SK-N-SH (cell line): ENCODE results near the gene NEK6. TPM values are rescaled to one million over a fixed set of nuclear protein-coding genes. Genes with fewer than 3 reads are reported as not detected.

ENCODE experiments used
- CTCF ChIA-PET: fragments of 300-600, 350-600 bp; formaldehyde crosslinking; extraction: SDS; loops from one replicate; lab custom pipeline; 2021; lab: Yijun Ruan, JAX
- POLR2A ChIA-PET: fragments of 350-600 bp; sonication (Branson Sonifier 250); formaldehyde crosslinking; extraction: SDS; loops from one replicate; lab custom pipeline; 2020; ENCODE audit warnings: antibody characterized with exemption, inconsistent platforms; lab: Yijun Ruan, JAX
- DNase-seq: peaks from one replicate; pipeline ENCODE4 v3.0.0; 2012
- H2AFZ ChIP-seq: fragments of 200-600 bp; sonication (generic); 2 replicates; pipeline ENCODE4 v1.8.1; 2016; ENCODE audit warnings: antibody characterized with exemption, mild to moderate bottlenecking, low read depth
- H3F3A ChIP-seq: fragments of 200-600 bp; sonication (generic); replicated peaks from 2 replicates; pipeline ENCODE3; 2016; ENCODE audit warnings: antibody characterized with exemption, mild to moderate bottlenecking; ENCODE audit not compliant: insufficient read depth
- H3K27ac ChIP-seq, 2 experiments: fragments of 200-500 bp in 1 of 2; fragments of 200-600 bp in 1 of 2; sonication (Bioruptor generic) in 1 of 2; sonication (generic), shearing (Covaris generic) in 1 of 2; 2 replicates each; pipeline versions ENCODE4 v1.5.1 to v1.6.1; 2014 to 2016; ENCODE audit warnings: low read depth in 2 of 2, inconsistent platforms in 1 of 2, low read length in 1 of 2, mild to moderate bottlenecking in 1 of 2, mixed read lengths in 1 of 2
- H3K27me3 ChIP-seq: fragments of 200-600 bp; sonication (generic), shearing (Covaris generic); 2 replicates; pipeline ENCODE4 v1.6.1; 2016; ENCODE audit warnings: mixed run types; ENCODE audit not compliant: insufficient read depth
- H3K36me3 ChIP-seq, 2 experiments: fragments of 200-500 bp in 1 of 2; fragments of 200-600 bp in 1 of 2; sonication (Bioruptor generic) in 1 of 2; sonication (generic) in 1 of 2; replicated peaks in 1 of 2; 2 replicates each; pipeline versions ENCODE3 to v1.5.1; 2014 to 2016; ENCODE audit warnings: low read length in 1 of 2, mild to moderate bottlenecking in 1 of 2; ENCODE audit not compliant: insufficient read depth in 2 of 2, control insufficient read depth in 1 of 2
- H3K4me1 ChIP-seq, 2 experiments: fragments of 200-500 bp in 1 of 2; fragments of 200-600 bp in 1 of 2; sonication (Bioruptor generic) in 1 of 2; sonication (generic), shearing (Covaris generic) in 1 of 2; 2 replicates each; pipeline versions ENCODE4 v1.5.1 to v1.6.1; 2014 to 2016; ENCODE audit warnings: low read depth in 1 of 2, low read length in 1 of 2, mixed run types in 1 of 2; ENCODE audit not compliant: insufficient read depth in 2 of 2, control insufficient read depth in 1 of 2
- H3K4me2 ChIP-seq: fragments of 200-600 bp; sonication (generic), shearing (Covaris generic); 2 replicates; pipeline ENCODE4 v1.6.1; 2017; ENCODE audit warnings: mixed run types
- H3K4me3 ChIP-seq, 2 experiments: fragments of 200-500 bp in 1 of 2; fragments of 200-600 bp in 1 of 2; sonication (Bioruptor generic) in 1 of 2; sonication (generic), shearing (Covaris generic) in 1 of 2; 2 replicates each; pipeline versions ENCODE4 v1.5.1 to v1.8.1; 2014 to 2016; ENCODE audit warnings: low read depth in 2 of 2, inconsistent platforms in 1 of 2, low read length in 1 of 2, mild to moderate bottlenecking in 1 of 2, mixed read lengths in 1 of 2, moderate library complexity in 1 of 2
- H3K79me2 ChIP-seq: fragments of 200-600 bp; sonication (generic); 2 replicates; pipeline ENCODE4 v1.8.1; 2017; ENCODE audit warnings: mild to moderate bottlenecking; ENCODE audit not compliant: insufficient read depth
- H3K9ac ChIP-seq: fragments of 200-600 bp; sonication (generic); 2 replicates; pipeline ENCODE4 v1.6.1; 2017; ENCODE audit warnings: mixed run types
- H3K9me2 ChIP-seq: fragments of 200-600 bp; sonication (generic); 2 replicates; pipeline ENCODE4 v1.6.1; 2017; ENCODE audit warnings: mixed run types
- H3K9me3 ChIP-seq: fragments of 200-600 bp; sonication (generic); 2 replicates; pipeline ENCODE4 v1.6.1; 2017; ENCODE audit warnings: mixed run types, mild to moderate bottlenecking, moderate library complexity
- H4K20me1 ChIP-seq: fragments of 200-600 bp; sonication (generic); 2 replicates; pipeline ENCODE4 v1.6.1; 2017; ENCODE audit warnings: mild to moderate bottlenecking, mixed run types; ENCODE audit not compliant: insufficient read depth
- CTCF ChIP-seq: fragments of 200-600 bp; sonication (generic); IDR thresholded peaks from 2 replicates; pipeline ENCODE4 v1.6.1; 2017; ENCODE audit warnings: antibody characterized with exemption, mild to moderate bottlenecking, moderate library complexity
- EZH2phosphoT487 ChIP-seq: fragments of 200-600 bp; sonication (generic); IDR thresholded peaks from 2 replicates; pipeline ENCODE4 v1.6.1; 2017; ENCODE audit warnings: low read depth, mixed run types, mild to moderate bottlenecking, antibody characterized with exemption, moderate library complexity, borderline replicate concordance
- FOSL2 ChIP-seq: IDR thresholded peaks from 2 replicates; pipeline ENCODE4 v1.4.0; 2012; ENCODE audit warnings: low read depth, mild to moderate bottlenecking, moderate library complexity, borderline replicate concordance
- FOXJ3 ChIP-seq: sonication (generic); formaldehyde crosslinking; IDR thresholded peaks from 2 replicates; pipeline ENCODE4 v1.5.1; 2020; ENCODE audit warnings: mild to moderate bottlenecking, missing genetic modification reagents
- RAD21 ChIP-seq: IDR thresholded peaks from 2 replicates; pipeline ENCODE4 v1.6.1; 2012; ENCODE audit warnings: mild to moderate bottlenecking, low read length
- RCOR1 ChIP-seq: fragments of 150-350 bp; IDR thresholded peaks from 2 replicates; pipeline ENCODE4 v1.6.1; 2017; ENCODE audit warnings: antibody characterized with exemption, low read length
- RXRA ChIP-seq: IDR thresholded peaks from 2 replicates; pipeline ENCODE4 v1.4.0; 2012; ENCODE audit warnings: low read depth, mild to moderate bottlenecking, borderline replicate concordance
- SIN3A ChIP-seq: IDR thresholded peaks from 2 replicates; pipeline ENCODE4 v1.6.1; 2012; ENCODE audit warnings: low read depth, mild to moderate bottlenecking, low read length, moderate library complexity, borderline replicate concordance
- SMC3 ChIP-seq: IDR thresholded peaks from 2 replicates; pipeline ENCODE4 v1.6.1; 2012; ENCODE audit warnings: low read depth, low read length, improper control_type of control experiment
- ZBTB33 ChIP-seq: IDR thresholded peaks from 2 replicates; pipeline ENCODE4 v1.4.0; 2012; ENCODE audit warnings: low read depth, borderline replicate concordance
- WGBS: methylation state at CpG from one replicate; pipeline ENCODE4 v1.1.6; 2017; ENCODE audit warnings: low lambda C conversion rate; 5-methylcytosine and 5-hydroxymethylcytosine counted together
- polyA plus RNA-seq, 3 experiments: library from polyadenylated mRNA; depleted of rRNA; stranded (reverse); fragments of >200 nt; gene quantifications; 2 replicates each; pipeline ENCODE4 v1.2.3, GENCODE V29; 2012
- TF ChIP-seq, protein P1 (sequence below): IDR thresholded peaks from 2 replicates; pipeline ENCODE4; 2012

Gene NEK6
- polyA plus RNA-seq, 1 of the 3 experiments (the other 2 are of a cell fraction): 89.8 TPM

DNA sequence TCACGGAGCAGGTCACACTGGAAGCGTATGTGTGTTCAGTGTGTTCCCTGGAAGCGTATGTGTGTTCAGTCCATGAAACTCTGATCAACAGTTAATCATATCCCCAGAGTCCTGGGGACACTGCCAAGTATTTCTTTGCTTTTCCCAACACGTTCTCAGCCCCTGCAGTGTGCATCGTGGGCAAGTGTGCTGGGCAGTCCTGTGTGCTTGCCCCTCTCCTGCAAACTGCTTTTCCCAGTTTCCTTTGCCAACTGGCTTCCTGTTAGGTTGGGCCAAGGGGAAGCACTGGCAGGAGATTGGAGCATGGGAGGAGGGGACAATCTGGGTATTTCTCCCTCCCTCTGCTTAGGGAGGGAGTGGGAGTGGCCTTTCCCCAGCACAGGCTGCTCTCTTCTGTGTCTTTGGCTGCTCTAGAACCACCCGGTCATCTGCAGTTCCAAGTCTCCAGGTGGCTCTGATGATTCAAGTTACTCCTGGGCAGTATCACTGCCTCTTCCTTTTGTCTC lies 36.8 kb upstream of the NEK6 start:
- Histone ChIP-seq H4K20me1 (no peaks in the 10 kb centered on the region), H2AFZ (no peak overlapping the region), H3K27ac (no peak overlapping the region), H3K9me2 (no peaks in the 10 kb centered on the region), H3K79me2 (no peaks in the 10 kb centered on the region), H3K9me3 (no peaks in the 10 kb centered on the region), H3K4me2 (no peak overlapping the region), H3K36me3 (no peaks in the 10 kb centered on the region), H3K4me3 (no peak overlapping the region), H3F3A (no peaks in the 10 kb centered on the region), H3K27me3 (no peaks in the 10 kb centered on the region), H3K9ac (no peak overlapping the region), H3K4me1 (peaks cover 0 to 2% of the 10 kb centered on the region in 2 experiments; a peak in 1 of 4 replicates)
- POLR2A ChIA-PET: no interaction called here
- no peak for TF ChIP-seq RAD21
- no peak for TF ChIP-seq SIN3A
- TF ChIP-seq SMC3: no peak
- TF ChIP-seq CTCF: no peak
- TF ChIP-seq, protein P1, sequence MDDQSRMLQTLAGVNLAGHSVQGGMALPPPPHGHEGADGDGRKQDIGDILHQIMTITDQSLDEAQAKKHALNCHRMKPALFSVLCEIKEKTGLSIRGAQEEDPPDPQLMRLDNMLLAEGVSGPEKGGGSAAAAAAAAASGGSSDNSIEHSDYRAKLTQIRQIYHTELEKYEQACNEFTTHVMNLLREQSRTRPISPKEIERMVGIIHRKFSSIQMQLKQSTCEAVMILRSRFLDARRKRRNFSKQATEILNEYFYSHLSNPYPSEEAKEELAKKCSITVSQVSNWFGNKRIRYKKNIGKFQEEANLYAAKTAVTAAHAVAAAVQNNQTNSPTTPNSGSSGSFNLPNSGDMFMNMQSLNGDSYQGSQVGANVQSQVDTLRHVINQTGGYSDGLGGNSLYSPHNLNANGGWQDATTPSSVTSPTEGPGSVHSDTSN: no peak
- no peak for TF ChIP-seq FOSL2
- TF ChIP-seq FOXJ3 (CRISPR knock-in tag): no peak
- no peak for TF ChIP-seq RXRA
- no peak for TF ChIP-seq ZBTB33
- no peak for TF ChIP-seq EZH2phosphoT487
- 44% methylated on average over 6 of the region's 6 CpGs for WGBS
- DNase-seq: peak; percentile 33
- CTCF ChIA-PET: no interaction called here

- POLR2A ChIA-PET: no interaction called here
- Histone ChIP-seq H3K9ac (no peak overlapping the region), H3K4me1 (peaks cover 0 to 2% of the 10 kb centered on the region in 2 experiments; a peak in 1 of 4 replicates), H3K4me3 (no peak overlapping the region), H3K36me3 (no peaks in the 10 kb centered on the region), H3K4me2 (no peak overlapping the region), H4K20me1 (no peaks in the 10 kb centered on the region), H3K9me2 (no peaks in the 10 kb centered on the region), H3K27ac (no peak overlapping the region), H3F3A (no peaks in the 10 kb centered on the region), H2AFZ (no peak overlapping the region), H3K79me2 (no peaks in the 10 kb centered on the region), H3K27me3 (no peaks in the 10 kb centered on the region), H3K9me3 (no peaks in the 10 kb centered on the region)
- no peak for DNase-seq
- TF ChIP-seq RXRA (no peak), FOSL2 (no peak), RCOR1 (no peak)
- WGBS: 95% methylated on average over 3 of the region's 3 CpGs
- CTCF ChIA-PET: no interaction called here
These were observed 36.1 kb upstream of the NEK6 start for GRCh38 chr9:124221676-124222075.
